CD4-positive, alpha-beta T cell treated with Interleukin-4 for 4 hours (primary cell): ENCODE measurements around the gene UCP1.

ENCODE experiments used
- DNase-seq: peaks from one replicate; pipeline ENCODE4 v3.0.0-alpha.2; 2020

UCP1 gene, protein sequence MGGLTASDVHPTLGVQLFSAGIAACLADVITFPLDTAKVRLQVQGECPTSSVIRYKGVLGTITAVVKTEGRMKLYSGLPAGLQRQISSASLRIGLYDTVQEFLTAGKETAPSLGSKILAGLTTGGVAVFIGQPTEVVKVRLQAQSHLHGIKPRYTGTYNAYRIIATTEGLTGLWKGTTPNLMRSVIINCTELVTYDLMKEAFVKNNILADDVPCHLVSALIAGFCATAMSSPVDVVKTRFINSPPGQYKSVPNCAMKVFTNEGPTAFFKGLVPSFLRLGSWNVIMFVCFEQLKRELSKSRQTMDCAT

DNA sequence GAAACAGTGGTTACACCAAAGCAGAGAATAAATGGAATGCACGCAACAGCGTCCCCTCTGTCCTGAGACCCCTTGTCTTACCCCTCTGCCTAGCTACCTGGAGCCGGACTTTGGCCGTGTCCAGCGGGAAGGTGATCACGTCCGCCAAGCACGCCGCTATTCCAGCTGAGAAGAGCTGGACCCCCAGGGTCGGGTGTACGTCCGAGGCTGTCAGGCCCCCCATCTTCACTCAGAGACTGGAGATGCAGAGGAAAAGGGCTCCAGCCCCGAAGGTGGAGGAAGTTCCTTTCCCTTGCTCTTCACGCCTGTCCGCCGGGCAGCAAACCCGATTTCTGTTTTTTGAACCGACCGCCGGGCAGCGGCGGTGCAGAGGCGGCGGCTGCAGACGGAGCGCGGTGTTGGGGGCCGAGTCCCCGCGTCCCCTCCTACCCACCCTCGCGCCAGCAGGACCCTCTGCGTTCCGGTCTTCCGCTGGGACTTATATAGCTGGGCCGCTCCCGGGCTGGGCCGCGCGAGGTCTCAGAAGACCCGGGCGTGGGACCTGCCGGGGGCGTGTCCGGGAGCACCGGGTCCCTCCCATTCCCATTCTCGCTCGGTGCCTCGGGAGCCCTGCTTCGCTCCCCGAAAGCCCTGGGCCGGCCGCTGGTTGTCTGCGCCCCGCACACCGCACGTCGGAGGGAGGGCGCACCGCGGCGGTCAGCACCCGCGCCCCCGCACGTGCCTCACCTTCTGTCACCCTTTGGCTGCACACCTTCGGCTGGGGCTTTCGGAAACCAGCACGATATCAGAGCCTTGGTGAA, at the start of gene UCP1:
Gene UCP1 (minus strand): TSS at position 455 of the 800 bp plus-strand sequence. CDS start 232 bp downstream, at position 223.
- DNase-seq = no peak

DNA sequence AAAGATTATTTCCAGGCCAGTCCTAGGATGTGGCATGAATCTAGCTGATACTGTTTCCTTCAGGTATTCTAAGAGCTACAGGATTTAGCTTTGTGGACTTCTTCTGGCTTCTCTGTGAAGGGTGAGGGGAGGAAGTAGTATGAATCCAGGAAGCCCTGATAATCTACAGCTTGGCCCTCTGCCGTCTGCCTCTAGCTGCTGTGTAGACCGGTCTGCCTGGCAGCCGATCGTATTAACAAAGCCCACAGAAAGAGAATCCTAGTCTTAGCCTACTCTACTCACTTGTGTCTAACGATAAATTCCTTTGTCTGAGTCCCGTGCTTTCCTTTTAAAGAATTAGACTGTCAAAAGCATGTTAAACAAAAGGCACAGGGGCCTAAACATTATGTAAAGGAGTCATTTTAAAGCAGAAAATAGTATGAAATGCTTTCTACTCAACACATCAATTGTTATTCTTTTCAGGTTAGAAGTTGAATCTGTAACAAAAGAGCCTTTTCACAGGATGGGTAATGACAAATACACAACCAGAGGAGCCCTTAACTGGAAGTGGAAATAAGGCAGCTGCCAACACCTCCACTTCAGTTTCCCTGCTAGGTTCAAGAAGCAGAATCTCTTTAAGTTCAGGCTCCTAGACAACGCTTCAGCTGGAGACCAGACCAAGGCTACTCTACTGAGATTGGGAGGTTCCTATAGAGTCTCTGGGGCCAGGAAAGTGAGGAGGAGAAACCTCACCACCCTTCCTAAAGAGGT, 48.9 kb upstream of the UCP1 start:
- no peak for DNase-seq

DNA sequence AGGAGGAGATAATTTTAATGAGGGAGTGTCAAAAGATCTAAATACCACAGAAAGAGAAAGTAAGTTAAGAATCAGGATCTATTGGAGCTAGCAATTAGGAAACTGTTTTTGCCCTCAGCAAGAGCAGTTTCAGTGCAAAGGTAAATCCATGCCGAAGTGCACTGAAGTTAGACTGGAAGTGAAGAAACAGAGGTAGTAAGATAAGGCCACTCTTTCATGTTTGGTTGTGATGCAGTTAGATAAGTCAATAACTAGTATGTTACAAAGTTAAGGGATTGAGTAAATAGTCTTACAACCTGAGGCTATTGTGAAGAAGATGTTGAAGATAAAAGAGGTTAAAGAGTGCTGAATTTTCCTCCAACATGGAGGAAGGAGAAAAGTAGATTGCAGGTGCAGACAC, 46.7 kb upstream of the UCP1 start:
- DNase-seq = no peak

DNA sequence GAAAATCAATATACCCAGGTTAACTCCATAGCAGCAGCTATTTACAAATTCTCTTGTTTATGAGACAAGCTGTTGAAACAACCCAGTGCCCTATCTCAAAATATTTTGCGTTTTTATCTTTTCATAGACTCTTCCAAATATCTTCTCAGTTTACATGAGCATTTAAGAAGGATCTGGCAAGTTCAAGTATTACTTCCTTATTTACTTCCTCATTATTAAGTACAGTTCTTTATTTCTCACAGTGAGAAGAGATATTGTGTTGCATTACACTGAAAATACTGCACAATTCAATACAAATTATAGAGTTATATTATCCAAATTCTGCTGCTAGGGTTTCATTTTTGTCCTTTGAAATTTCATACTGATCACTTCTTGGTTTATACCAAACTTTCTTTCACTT, 43.6 kb upstream of the UCP1 start:
- no peak for DNase-seq

DNA sequence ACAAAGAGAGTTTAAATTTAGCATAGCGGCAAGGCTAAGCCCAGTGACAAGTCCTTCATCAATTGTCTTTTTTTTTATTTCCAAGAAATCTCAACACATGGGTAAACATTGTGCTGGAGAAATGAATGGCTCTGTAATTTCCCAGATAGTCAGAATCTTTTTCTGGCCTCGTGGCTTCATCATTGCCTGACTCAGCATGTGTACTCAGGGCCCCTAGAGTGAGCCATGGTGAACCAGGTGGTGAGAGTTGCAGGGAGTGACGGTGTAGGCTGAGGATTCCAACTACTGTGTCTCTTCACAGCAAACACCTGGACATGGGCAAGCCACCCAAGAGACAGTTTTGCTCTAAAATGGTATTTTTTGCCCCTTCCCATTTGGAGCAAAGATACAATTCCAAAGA, 43.1 kb upstream of the UCP1 start:
- DNase-seq = no peak

DNA sequence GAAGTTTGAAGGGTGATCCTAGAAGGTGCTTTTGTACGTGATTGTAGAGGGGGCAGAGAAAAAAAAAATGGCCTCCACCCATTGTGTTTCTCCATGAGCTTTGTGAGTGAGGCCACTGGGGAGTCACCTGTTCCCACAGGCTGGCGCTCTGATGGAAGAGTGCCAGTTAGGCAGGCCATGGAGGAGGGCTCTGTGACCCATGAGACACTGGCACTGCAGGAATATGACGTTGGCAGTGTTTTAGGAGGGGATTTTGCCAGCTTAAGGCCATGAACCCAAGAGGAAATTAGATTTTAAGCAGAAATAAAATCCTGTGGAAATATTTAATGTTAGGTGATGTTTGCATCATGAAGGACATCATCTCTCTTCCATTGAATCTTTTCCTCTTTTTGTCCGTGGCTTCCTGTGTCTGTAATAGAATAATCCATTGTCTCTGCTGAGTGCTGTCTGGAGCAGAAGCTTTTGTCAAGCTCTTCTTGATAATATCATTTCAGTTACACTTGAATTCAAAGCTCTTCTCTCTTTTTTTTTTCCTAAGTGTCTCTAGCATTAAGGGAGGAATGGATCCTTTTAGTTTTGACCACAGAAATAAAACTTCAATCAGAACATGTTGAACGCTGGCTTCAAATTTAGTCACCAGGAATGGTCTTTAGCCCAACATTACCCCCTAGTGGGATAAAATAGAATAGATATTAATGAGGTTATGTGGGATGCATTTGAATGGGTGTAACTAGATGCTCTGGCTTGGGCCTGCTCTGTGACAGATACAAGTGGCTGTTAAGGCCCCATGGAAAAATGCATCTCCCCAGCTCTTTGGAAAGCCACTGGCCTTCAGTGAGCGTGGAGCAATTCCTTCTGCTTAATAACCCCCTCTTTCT, 41.0 kb upstream of the UCP1 start:
- DNase-seq = peak; percentile 13

DNA sequence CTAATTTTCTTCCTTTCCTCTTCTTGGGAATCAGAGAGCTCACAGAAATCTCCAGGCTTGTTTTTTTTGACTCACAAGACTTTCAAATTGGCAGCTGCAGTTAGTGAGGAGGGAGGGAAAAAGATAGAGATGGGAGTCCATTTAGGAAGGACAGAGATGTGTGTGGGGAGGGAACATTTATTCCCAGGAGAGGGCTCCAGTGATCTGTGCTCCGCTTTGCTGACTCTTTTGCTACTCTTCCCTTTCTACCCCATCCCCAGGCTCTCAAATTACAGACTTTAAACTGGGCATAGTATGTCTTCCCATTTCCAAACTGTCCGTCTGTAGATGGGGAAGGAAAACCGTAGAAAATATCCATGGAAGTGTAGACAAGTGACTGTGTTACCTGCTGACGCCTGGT, 39.1 kb upstream of the UCP1 start:
- no peak for DNase-seq

DNA sequence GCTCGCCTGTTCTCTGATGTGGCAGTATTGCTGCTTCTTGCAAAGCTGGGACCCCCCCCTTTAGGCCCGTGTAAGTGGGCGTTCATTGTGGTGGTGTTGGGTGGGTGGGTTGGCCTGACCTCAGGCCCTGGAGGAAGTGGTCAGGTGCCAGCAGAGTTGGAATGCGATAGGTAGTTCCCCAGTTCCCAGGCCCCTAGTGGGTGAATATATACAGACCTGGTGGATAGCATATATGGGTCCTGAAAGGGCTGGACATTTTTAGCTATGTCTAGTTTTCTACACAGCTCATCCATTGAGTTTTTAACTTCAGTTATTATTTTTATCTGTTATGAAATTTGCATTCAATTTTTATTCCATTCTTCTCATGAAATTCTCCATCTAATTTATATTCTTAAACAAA, 35.8 kb upstream of the UCP1 start:
- no peak for DNase-seq

DNA sequence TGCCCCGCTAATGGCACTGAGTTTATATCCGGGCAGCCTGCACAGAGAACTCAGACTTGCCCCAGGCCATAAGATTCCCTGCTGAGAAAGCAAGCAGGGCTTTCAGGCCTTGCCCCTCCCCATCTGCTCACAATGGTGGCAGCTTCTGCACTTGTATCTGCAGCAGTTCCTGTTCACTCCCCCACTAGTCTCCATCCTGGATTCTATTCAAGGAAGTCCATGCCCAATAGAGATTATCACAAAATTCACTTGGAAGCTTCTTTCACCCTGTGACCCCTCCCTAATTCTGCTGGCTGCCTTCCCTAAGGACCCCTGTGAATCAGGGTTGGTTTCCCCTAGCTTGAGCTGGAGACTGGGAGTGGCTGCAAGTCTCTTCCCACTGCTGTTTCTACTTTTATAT, 34.5 kb upstream of the UCP1 start:
- no peak for DNase-seq

DNA sequence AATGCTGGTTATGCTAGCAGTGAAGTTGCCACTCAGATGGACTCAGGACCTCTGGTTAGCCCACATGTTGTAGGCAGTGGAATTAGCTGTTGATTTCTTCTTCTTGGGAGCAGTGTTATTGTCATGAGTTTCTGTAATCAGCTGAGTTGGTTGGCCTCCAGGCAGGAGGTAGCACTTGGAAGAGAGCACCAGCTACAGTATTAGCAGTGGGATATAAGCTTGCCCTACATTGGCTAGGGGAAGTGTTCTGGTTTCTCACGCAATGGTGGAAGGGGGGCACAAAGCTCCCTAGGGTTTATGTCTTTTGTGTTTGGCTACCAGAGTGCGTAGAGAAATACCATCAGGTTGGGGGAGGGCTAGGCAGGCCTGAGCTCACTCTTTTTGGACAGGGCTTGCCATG, 34.0 kb upstream of the UCP1 start:
- no peak for DNase-seq

DNA sequence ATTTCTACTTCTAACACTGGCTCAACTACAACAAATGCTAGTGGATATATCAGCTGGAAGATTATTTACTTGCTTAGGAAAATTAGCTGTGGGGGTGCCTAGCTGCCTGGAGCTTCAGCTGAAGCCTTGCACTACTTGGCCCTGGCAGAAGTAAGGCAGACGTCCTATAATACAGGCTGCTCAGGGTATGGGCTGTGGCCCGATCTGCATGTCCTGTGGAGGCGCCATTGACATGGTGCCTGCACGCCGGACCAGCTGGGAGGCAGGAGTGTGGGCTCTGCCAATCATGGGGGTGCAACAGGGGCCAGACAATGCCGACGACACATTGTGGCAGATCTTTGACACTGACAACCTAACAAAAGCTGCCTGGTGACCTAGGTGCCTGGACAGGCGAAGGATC, 31.6 kb upstream of the UCP1 start:
- no peak for DNase-seq

DNA sequence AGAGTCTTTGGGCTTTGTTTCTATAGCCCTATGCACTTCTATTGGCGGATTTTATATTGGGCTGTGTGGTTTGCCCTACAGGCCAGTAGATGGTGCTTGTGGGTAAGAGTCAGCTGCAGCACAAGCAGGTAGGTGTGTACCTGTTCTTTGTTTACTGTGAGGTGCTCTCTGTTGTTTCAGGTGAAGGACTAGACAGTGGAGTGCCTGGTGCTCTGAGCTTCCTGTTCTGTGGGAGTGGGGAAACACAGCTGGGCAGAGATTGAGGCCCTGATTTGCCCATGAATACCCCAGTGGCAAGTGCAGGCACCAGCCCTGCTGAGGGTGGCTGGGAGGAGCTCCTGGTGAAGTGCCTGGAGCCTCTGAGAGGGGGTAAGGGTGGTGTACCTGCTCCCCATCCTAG, 26.3 kb upstream of the UCP1 start:
- no peak for DNase-seq

DNA sequence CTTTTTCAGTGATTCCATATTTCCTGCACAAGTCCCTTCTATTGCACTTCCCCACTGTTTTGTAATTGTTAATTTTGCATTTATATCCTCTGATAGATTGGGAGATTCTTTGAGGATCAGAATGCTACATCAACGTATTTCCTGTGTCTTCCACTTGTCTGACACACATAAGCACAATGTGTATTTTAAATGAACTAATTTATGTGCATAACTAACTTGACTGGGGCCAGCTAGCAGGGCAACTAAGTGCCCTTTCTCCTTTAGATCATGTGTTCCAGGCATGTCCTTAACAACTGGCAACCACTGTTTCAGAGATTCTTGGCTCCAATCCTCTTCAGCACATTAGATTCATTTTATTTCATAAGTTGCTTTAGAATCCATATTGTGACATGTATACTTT, 15.7 kb upstream of the UCP1 start:
- DNase-seq = no peak

DNA sequence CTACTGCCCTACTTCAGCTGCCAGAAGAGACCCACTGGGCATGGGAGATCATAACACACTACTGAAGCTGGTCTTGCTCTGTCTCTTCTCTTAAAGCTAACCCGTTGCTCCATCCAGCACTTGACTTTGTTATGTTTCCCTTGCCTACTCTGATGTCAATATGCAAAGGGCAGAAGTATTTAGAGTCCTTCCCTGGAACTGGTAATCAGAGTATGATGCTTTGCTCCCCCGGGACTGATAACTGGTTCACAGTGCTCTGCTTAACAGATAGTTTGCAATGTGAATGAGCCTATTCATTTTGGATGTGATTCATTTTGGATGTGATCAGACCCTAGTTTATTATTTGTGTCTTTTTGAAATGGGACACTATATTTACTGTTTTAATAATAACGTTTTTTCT, 12.3 kb upstream of the UCP1 start:
- no peak for DNase-seq

DNA sequence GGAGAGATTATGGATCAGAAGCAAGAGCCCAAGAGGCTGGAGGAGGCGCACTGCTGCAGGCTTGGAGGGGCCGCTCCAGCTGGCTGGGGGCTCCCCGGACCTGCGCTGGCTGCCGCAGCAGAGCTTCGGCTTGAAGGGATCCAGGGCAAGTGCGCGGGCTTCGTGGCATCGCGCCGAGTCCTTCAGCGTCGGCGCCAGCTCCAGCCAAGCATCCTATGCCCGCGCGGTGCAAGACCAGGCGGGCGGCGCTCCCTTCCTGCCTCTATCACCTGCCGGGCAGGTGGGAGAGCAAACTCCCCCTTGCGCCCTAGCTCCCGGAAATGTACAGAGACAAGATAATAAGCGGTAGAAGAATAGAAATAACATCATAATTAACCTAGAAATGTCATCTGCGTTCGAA, 10.5 kb upstream of the UCP1 start:
- DNase-seq = no peak

DNA sequence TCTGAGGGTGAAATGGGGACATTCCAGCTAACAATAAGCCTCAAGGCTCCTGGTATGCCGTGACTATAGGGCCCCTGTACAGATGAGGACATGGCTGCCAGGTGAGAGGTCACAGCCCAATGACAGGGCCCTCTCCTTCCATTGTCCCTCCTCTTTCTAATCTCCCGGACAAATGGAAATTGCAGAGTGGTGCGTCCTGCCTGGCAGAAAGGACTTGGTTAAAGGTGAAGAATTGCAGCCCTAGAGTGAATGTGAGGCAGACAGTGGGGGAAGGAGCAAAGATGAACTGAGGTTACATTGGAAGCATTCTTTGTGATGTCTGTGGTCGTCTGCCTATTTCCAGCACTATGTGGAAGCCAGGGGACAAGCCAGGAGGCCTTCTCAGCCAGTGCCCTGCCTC, 6.7 kb upstream of the UCP1 start:
- DNase-seq = no peak

DNA sequence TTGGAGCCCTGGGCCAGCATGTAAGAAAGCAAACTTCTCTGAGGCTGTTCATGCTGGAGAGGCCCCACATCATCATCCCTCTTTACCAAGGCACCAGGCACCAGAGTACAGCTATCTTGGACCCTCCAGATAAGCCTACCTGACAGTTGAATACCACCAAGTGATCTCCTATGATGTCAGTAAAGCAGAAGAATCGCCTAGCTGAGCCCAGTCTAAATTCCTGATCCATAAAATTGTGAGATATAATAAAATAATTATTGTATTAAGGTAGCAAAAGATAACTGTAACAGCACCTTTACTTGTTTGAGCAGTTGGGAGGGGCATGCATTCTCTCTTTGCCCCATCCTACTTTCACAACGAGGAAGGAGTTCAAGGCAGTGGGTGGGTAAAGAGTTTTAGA, 2.9 kb upstream of the UCP1 start:
- no peak for DNase-seq

DNA sequence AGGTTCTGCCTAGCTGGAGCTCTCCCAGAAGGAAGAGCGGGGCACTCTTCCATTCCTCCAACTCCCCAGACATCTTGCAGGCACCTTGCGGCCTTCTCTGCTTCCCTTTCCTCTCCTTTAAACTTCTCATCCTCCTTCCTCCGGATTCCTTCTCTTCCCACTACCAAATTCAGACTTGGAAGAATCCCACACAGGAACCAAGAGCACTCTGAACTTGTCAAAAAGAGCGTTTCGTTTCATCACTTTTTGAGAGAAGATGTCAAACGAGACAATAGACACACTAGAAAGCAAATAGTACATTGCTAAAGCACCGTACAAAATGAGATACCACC, 512 bp upstream of the UCP1 start:
- DNase-seq = no peak

DNA sequence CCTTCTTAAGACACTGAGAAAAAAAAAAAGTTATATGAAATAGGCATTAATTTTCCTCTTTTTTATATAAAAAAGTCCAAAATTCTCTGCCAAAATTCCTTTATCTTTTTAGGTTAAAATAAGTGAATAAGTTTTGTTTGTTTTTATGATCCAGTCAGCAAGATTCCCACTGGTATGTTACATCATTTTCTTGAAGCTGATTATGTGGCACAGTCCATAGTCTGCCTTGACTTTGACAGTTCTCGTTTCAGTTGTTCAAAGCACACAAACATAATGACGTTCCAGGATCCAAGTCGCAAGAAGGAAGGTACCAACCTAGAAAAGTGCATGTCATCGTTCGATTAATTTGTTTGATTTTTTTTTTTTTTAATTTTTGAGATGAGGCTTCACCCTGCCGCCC, 9.1 kb downstream of the UCP1 start:
- no peak for DNase-seq

DNA sequence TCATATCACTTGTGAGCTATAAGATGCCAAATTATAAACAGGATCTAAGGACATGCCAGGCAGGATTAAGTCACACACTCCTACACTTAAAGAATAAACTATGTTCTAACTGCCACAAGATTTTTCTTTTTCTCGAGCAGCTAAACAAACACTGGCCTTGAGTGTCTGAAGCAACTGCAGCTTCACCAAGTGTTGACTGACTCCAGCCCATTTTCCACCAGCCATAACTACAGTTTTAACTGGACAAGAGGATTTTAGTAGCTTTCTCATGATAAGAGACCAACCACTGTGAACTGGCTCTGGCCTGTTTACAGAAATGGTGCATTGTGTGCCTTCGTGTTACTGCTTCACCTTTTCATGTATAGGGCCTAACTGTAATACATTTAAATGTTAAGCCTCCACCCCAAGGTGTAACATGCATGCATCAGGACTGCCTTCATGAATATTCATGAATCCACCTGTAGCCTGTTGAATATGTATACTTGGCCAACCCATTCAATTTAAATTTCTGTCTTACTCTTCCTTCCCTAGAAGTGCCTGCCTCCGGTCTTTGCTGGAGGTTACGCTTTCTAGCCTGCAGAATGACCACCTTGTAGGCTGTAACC, 10.8 kb downstream of the UCP1 start:
- DNase-seq = no peak

DNA sequence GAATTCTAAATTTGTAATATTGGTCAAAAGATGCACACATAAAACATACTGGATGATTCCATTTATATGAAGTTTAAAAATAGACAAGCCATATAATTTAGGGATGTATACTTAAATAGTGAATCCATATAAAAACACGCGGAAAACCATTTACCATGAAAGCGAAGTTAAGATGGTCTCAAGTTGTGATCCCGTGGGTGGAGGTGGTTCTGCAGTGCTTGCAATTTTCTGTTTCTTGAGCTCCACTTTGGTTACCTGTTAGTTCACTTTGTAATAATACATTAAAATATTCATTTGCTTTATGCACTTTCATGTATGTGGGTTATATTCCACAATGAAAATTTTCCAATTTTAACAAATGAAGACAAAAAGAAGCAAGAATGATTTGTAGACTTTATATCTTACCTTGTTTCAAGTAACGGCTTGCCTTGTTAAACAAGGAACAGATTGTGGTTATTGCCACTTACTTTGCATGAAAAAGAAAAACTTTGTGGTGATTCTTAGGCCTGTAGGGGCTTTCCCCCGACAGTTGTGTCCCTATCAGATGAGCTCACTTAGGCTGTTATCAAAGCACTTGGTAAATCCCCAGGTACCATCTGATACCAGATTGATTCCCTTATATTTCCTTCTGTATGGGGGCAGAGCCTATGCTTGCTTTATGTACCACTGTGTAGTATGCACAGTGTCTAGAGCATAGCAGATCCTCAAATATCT, 12.2 kb downstream of the UCP1 start:
- DNase-seq = peak; percentile 30

DNA sequence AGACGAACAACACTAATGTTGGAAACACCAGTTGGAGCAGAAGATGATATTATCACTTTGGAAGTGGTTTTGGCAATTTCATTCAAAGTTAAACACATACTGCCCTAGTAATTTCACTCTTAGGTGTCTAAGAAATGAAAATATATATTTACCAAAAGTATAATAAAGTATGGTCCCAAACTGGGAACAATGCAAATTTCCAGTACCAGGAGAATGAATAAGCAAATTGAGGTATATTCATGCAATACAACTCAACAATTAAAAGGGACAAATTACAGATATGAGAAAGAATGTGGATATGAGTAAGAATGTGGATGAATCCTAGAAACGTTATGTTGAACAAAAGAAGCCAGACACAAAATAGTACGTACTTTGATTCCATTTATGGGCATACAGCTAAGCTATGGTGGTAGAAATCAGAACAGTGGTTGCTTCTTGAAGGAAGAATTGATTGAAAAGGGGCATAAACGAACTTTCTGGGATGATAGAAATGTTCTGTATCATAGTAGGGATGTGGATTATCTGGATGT, 34.7 kb downstream of the UCP1 start:
- no peak for DNase-seq
